ENCODE measurements around the gene SMOC2. TPM values are rescaled to one million over a fixed set of nuclear protein-coding genes. Genes with fewer than 3 reads are reported as not detected.

The SMOC2 gene
- total and polyA plus RNA-seq, 4 donors: 1.3 to 6.4 (median 4.6) TPM

- ATAC-seq (ENCODE audit: insufficient read depth, low FRiP score) (no peak), DNase-seq (peak in 1 of 3 donors; percentile 9)
- Histone ChIP-seq H3K4me3 (no peak overlapping the region), H3K9ac (ENCODE audit: insufficient read depth in 1 of 2, low read length in 2 of 2) (no peak overlapping the region), H3K27ac (ENCODE audit: low read depth in 1 of 2, low read length in 1 of 2) (no peak overlapping the region), H3K9me3 (ENCODE audit: control insufficient read depth in 4 of 4, insufficient read depth in 3 of 4, low read length in 3 of 4) (peaks cover 0 to 4% (median 0%) of the 10 kb centered on the region in 4 donors), H3K27me3 (ENCODE audit: control insufficient read depth in 3 of 3, insufficient read depth in 3 of 3, low read length in 2 of 3) (peaks cover 0 to 11% (median 2%) of the 10 kb centered on the region in 3 donors), H3K4me1 (ENCODE audit: control insufficient read depth in 5 of 5, insufficient read depth in 5 of 5, low read length in 5 of 5) (no peaks in the 10 kb centered on the region), H3K36me3 (ENCODE audit: control insufficient read depth in 4 of 4, insufficient read depth in 4 of 4, low read length in 4 of 4) (no peaks in the 10 kb centered on the region)
- no peak for TF ChIP-seq CTCF (IDR thresholded peaks at IDR 0.05; ENCODE audit: control extremely low read depth, extremely low read depth)
- 63 to 64% methylated on average over 7 of the region's 7 CpGs for WGBS, 2 donors
Measured at GRCh38 chr6:168663041-168663440, 222.1 kb downstream of the SMOC2 start.

GRCh38 chr6:168664956-168665355 is 224.0 kb downstream of the SMOC2 start:
- H3K9me3 ChIP-seq (ENCODE audit: control insufficient read depth in 4 of 4, insufficient read depth in 3 of 4, low read length in 3 of 4): no peaks in the 10 kb centered on the region
- TF ChIP-seq CTCF (IDR thresholded peaks at IDR 0.05; ENCODE audit: control extremely low read depth, extremely low read depth): no peak
- no peak for ATAC-seq (ENCODE audit: insufficient read depth, low FRiP score)
- peak in 1 of 3 donors; percentile 2 for DNase-seq
- no peaks in the 10 kb centered on the region for H3K36me3 ChIP-seq (ENCODE audit: control insufficient read depth in 4 of 4, insufficient read depth in 4 of 4, low read length in 4 of 4)
- H3K4me1 ChIP-seq (ENCODE audit: control insufficient read depth in 5 of 5, insufficient read depth in 5 of 5, low read length in 5 of 5): no peaks in the 10 kb centered on the region
- no peak overlapping the region for H3K4me3 ChIP-seq
- 73 to 78% methylated on average over 9 of the region's 9 CpGs for WGBS, 2 donors
- H3K9ac ChIP-seq (ENCODE audit: insufficient read depth in 1 of 2, low read length in 2 of 2): no peak overlapping the region
- no peak overlapping the region for H3K27ac ChIP-seq (ENCODE audit: low read depth in 1 of 2, low read length in 1 of 2)
- peaks cover 0 to 11% (median 2%) of the 10 kb centered on the region in 3 donors for H3K27me3 ChIP-seq (ENCODE audit: control insufficient read depth in 3 of 3, insufficient read depth in 3 of 3, low read length in 2 of 3)

GRCh38 chr6:168666170-168666569 is 225.2 kb downstream of the SMOC2 start:
- no peak for TF ChIP-seq CTCF (IDR thresholded peaks at IDR 0.05; ENCODE audit: control extremely low read depth, extremely low read depth)
- no peaks in the 10 kb centered on the region for H3K9me3 ChIP-seq (ENCODE audit: control insufficient read depth in 4 of 4, insufficient read depth in 3 of 4, low read length in 3 of 4)
- peaks cover 0 to 11% (median 2%) of the 10 kb centered on the region in 3 donors for H3K27me3 ChIP-seq (ENCODE audit: control insufficient read depth in 3 of 3, insufficient read depth in 3 of 3, low read length in 2 of 3)
- no peaks in the 10 kb centered on the region for H3K4me1 ChIP-seq (ENCODE audit: control insufficient read depth in 5 of 5, insufficient read depth in 5 of 5, low read length in 5 of 5)
- H3K36me3 ChIP-seq (ENCODE audit: control insufficient read depth in 4 of 4, insufficient read depth in 4 of 4, low read length in 4 of 4): no peaks in the 10 kb centered on the region
- no peak for ATAC-seq (ENCODE audit: insufficient read depth, low FRiP score)
- WGBS, 2 donors: 81 to 84% methylated on average over 3 of the region's 3 CpGs
- no peak overlapping the region for H3K4me3 ChIP-seq
- H3K9ac ChIP-seq (ENCODE audit: insufficient read depth in 1 of 2, low read length in 2 of 2): no peak overlapping the region
- no peak for DNase-seq
- no peak overlapping the region for H3K27ac ChIP-seq (ENCODE audit: low read depth in 1 of 2, low read length in 1 of 2)

All from lung (tissue), 12 donors.